ENCODE data around the gene DISP3. TPM values are rescaled to one million over a fixed set of nuclear protein-coding genes. Genes with fewer than 3 reads are reported as not detected.

DISP3 gene
- total and polyA plus RNA-seq, 2 of the 4 experiments (the other 2 are of a cell fraction), result 0.05 TPM; not detected in 1

DNA sequence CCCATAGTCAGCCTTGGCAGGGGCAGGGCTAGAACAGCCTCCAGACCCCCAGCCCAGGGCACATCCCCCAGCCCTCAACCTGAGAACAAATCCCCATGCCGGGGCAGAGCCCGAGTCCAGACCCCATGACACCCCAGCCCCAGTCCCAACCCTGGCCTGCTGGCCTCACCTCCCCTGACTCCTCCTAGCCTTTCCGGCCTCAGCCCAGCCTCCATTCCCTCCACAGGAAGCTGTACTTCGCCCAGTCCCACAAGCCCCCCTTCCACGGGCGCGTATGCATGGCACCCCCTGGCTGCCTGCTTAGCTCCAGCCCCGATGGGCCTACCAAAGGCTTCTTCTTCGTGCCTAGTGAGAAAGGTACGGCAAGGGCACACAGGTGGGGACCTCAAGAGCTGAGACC lies 50.4 kb downstream of the DISP3 start:
- no peaks in the 10 kb centered on the region for H3K4me1 ChIP-seq (ENCODE audit: control insufficient read depth, insufficient read depth, low read length)
- in situ Hi-C loops (cut with MboI; ENCODE audit: low sequenced_read_pairs), result no loop called here
- no peak overlapping the region for H2AK9ac ChIP-seq (replicated peaks; ENCODE audit: low read depth, low read length, poor library complexity)
- ChIA-PET CTCF (no interaction called here), POLR2A (ENCODE audit: unreplicated experiment) (no interaction called here)
- no peak overlapping the region for H3K4me2 ChIP-seq (ENCODE audit: low read depth, low read length)
- intact Hi-C loops (cut with micrococcal nuclease), result no loop called here
- no peak overlapping the region for H2BK20ac ChIP-seq (ENCODE audit: low read depth, low read length)
- H3K23ac ChIP-seq (ENCODE audit: low read depth, low read length), result no peak overlapping the region
- BruUV-seq (replicated peaks), result no TSS peak
- no peaks in the 10 kb centered on the region for H4K20me1 ChIP-seq (ENCODE audit: insufficient read depth, low read length)
- no peak overlapping the region for H2BK15ac ChIP-seq (ENCODE audit: low read depth, low read length)
- H3K9me1 ChIP-seq (ENCODE audit: insufficient read depth, low read length), result no peaks in the 10 kb centered on the region
- H3K36me3 ChIP-seq (ENCODE audit: control insufficient read depth, insufficient read depth, low read length), result no peaks in the 10 kb centered on the region
- no peak overlapping the region for H2BK5ac ChIP-seq (ENCODE audit: low read depth, low read length, poor library complexity, severe bottlenecking)
- H3K18ac ChIP-seq (ENCODE audit: low read depth, low read length), result no peak overlapping the region
- H2BK120ac ChIP-seq (ENCODE audit: low read depth, low read length), result no peak overlapping the region
- H3K79me1 ChIP-seq (ENCODE audit: low read depth in 1 of 2, low read length in 2 of 2), result no peaks in the 10 kb centered on the region
- H4K5ac ChIP-seq (ENCODE audit: low read depth, low read length), result no peak overlapping the region
- H3K27me3 ChIP-seq (ENCODE audit: control insufficient read depth, insufficient read depth, low read length), result no peaks in the 10 kb centered on the region
- H3K27ac ChIP-seq (ENCODE audit: insufficient read depth, low read length), result no peak overlapping the region
- H3K4me3 ChIP-seq (ENCODE audit: insufficient read depth, low read depth, low read length), result no peak overlapping the region
- no peak overlapping the region for H2AK5ac ChIP-seq (ENCODE audit: low read depth, low read length)
- no peak overlapping the region for H3K14ac ChIP-seq (replicated peaks; ENCODE audit: low read depth, low read length)
- no peaks in the 10 kb centered on the region for H3K9me3 ChIP-seq (ENCODE audit: control insufficient read depth, insufficient read depth, low read length)
- dilution Hi-C loops (cut with HindIII; ENCODE audit: low sequenced_read_pairs, unreplicated experiment), result no loop called here
- H3K4ac ChIP-seq (ENCODE audit: low read depth, low read length), result no peak overlapping the region
- WGBS, 2 experiments (ENCODE audit: extremely low coverage in 2 of 2, insufficient read length in 1 of 2), result 57% methylated on average over 10 of the region's 10 CpGs; no CpG with 5 or more reads in 1 of the 2 experiments
- TF ChIP-seq, protein P1, sequence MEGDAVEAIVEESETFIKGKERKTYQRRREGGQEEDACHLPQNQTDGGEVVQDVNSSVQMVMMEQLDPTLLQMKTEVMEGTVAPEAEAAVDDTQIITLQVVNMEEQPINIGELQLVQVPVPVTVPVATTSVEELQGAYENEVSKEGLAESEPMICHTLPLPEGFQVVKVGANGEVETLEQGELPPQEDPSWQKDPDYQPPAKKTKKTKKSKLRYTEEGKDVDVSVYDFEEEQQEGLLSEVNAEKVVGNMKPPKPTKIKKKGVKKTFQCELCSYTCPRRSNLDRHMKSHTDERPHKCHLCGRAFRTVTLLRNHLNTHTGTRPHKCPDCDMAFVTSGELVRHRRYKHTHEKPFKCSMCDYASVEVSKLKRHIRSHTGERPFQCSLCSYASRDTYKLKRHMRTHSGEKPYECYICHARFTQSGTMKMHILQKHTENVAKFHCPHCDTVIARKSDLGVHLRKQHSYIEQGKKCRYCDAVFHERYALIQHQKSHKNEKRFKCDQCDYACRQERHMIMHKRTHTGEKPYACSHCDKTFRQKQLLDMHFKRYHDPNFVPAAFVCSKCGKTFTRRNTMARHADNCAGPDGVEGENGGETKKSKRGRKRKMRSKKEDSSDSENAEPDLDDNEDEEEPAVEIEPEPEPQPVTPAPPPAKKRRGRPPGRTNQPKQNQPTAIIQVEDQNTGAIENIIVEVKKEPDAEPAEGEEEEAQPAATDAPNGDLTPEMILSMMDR (conservative IDR thresholded peaks at IDR 0.05; ENCODE audit: low read depth, low read length), result no peak
- TF ChIP-seq RFX5 (IDR thresholded peaks at IDR 0.05; ENCODE audit: low read depth, low read length), result no peak
- TF ChIP-seq POLR2A (IDR thresholded peaks at IDR 0.05; ENCODE audit: low read depth, low read length), result no peak
- H4K91ac ChIP-seq (ENCODE audit: insufficient read depth, low read depth, low read length), result no peak overlapping the region
- H2AFZ ChIP-seq (replicated peaks; ENCODE audit: low read length, poor library complexity), result no peak overlapping the region
- no peak for DNase-seq
- no peak overlapping the region for H3K9ac ChIP-seq (ENCODE audit: low read depth, low read length)
- H4K8ac ChIP-seq (ENCODE audit: low read depth in 2 of 2, low read length in 2 of 2), result no peak overlapping the region
- H3K56ac ChIP-seq (ENCODE audit: extremely low read depth, insufficient read depth, low read length), result no peak overlapping the region
- ATAC-seq (ENCODE audit: low read depth), result no peak

Measured in IMR-90 (cell line).